ENCODE results near the gene HOXA3.

HOXA3 gene

DNA sequence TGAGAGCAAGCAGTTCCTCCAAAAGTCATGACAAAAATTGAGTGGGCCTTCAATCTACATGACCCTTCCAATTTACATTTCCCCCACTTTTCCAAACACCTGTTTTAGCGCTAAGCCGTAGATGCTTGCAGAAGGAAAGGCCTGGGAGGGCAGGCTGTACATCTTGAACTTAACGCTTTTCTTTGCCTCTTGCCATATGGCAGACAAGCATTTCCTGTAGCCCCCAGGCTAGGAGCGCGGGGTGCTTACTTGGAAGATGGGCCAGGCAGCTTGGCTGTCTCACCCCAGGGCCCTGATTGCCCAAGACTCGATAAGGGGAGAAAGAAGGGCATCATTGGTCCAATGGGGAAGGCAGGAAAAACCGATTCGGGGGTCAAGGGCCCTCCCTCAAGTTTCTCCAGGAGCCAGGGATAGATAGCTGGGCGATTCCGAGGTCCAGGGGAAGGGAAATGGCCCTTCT lies 20.0 kb upstream of the HOXA3 start:
- DNase-seq: peak in 2 of 42 donors; percentile 5 to 8
- intact Hi-C loops (cut with DNase I): no loop called here

DNA sequence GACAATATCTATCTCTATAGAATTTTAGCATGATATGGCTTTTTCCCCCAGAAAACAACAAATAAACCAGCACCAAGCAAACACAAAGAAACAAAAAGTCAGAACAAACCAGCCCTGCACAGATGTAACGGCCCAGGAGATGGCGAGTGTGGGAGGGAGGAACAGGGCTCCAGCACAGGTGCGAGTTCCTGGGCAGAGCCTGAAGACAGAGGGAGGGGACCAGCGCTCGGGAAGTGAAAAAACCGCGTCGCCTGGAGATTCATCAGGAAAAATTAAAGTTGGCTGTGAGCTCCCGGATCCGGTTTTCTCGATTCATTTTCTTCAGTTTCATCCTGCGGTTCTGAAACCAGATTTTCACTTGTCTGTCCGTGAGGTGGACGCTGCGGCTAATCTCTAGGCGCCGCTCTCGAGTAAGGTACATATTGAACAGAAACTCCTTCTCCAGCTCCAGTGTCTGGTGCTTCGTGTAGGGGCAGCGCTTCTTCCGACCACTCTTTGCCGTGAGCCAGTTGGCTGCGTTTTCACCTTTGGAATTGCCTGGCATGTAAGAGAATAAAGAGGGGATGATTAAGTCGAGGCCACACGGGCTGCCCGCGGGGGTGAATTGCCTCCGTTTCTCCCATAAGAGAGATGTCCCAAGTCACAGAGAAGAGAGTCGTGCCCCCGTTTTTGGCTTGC lies 19.4 kb upstream of the HOXA3 start:
- peak in 3 of 42 donors; percentile 2 to 17 (median 6) for DNase-seq
- intact Hi-C loops (cut with DNase I): no loop called here

DNA sequence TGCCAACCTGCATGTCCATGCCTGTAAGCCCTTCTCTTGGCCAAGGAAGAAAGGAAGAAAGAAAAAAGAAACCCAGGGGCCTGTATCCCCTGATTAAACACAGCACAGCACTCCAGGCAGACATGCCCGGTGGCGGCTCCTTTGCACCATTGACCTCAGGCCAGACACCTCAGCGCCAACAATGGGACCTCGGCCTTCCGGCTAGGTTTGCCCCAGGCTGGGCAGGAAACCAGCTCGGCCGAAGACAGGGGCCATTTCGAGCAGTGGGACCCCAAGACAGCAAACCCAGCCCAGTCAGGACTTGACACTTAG lies 18.9 kb upstream of the HOXA3 start:
- intact Hi-C loops (cut with DNase I): no loop called here
- DNase-seq: peak in 1 of 42 donors; percentile 15

DNA sequence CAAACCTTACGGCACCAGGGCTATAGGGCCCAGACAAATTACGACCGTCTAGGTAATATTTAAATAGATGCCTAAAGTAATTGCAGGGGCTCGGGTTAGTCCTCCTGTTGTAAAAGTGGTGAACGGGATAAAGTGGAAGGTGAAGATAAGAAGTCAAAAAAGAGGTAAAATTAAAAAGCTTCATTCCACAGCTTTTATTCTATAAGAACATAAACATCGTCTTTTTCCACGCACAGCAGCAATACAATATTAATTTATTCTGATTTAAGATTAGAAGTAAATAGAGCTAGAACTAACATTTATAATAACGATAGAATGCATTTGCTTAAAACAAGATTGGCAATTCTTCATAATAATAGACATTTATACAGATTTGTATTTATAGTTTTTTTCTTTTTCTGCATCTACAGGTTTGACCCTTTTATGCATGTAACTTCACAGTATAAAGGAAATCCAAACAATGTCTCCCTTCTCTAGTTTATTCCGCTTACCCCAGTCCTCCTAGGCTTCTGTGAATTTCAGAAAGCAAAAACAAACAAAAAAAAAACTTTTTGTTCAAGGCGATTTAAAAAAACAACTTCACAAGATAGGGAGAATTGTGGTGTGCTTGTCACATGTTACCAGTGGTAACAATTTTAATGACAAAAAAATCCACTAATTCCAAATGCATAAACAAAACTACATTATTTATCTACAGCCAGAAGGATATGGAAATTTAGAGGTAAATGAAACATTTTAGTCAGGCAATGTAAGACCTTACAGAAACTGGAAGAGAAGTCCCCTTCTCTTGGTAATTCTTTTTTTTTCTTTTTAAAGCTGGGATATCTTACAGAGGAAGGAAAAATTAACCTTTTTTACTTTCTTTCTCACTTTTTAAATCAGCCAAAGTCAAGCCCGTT lies 18.3 kb upstream of the HOXA3 start:
- DNase-seq: no peak
- intact Hi-C loops (cut with DNase I): no loop called here

DNA sequence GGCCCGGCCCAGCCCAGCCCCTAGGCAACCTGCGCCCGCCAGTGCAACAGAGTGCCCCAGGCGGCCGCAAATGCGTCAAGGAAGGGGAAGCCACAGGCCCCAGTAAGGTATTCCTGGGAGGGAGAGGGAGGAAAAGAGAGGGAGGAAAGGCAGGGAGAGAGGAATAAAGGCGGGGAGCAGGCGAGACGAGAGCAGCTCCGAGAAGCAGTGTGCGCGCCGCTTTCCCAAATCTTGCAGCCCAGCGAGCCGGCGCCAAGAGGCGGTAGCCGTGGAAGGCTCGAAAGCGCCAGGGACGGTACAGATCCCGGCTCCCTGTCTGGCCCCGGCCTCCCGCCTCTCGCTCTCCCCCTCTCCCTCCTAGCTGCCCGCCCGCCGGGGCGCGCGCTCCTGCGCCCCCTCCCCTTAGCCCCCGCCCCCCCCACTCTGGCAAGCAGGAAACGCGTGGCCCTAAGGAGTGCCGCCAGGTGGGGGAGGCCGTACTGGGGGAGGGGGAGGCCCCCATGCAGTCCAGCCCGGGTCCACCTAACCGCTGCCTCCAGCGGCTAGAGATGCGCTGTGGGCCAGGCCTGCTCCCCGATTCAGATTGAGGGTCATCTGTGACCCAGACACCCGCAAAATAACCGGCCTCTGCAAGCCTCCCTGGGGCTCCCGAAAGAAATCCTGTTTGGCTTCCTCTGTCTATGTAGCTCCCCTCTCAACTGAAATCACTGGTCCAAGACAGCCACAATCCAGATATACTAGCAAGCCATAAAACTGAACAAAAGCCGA lies 17.5 kb upstream of the HOXA3 start:
- no peak for DNase-seq
- intact Hi-C loops (cut with DNase I): loop anchor here (10.0 kb wide), 1 partner anchor 1305 kb away; no protein-coding TSS in a partner anchor

DNA sequence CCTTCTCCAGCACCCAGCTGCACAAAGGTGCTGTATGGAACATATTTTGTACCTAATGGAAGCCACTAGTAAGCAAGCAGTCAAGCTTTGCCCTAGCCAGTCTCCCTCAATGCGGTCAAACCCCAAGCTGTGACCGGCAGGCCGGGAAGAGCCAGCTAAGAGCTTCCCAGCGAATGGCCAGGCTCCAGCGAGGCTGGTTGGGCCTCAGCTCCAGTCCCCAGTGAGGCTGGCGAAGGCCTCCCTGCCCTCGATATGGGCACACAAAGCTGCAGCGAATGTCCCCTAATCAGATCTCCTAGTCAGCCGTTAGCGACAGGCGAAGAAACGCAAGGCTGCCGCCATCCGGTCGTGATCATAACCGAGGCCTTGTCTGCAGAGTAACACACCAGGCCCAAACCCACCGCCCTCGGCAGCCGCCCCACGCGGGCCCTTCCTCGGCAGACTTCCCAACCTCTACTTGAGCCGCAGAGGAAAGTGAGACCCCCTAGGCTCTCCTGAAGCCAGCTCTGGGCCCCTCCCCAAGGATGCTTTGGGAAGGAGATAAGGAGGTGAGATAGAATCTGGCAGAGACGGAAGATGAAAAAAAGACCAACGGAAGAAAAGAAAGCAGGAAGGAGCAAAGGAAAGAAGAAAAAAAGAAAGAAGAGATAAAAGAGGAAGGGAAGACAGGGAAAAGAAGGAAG lies 16.0 kb upstream of the HOXA3 start:
- no peak for DNase-seq

DNA sequence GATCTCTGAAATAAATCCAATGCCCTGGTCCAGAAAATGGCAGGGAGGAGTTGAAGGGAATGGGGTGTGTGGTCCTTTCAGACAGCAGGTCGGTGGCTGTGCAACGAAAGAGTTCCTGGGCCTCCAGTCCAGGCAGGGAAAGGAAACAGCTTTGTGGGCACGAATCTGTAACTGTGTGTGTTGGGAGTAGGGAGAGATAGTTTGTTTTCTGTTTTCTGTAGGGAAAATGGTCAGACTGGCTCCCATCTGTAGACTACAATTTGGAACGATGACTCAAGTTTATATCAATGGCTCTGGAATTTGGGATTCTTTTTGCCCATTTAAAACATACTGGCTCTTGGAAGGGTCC lies 15.5 kb upstream of the HOXA3 start:
- intact Hi-C loops (cut with DNase I): loop anchor here (10.0 kb wide), 1 partner anchor 1303 kb away; no protein-coding TSS in a partner anchor
- DNase-seq: no peak

More for the DNA sequence above, 16.0 kb upstream of the HOXA3 start:
- intact Hi-C loops (cut with DNase I): loop anchor here (10.0 kb wide), 1 partner anchor 1304 kb away; no protein-coding TSS in a partner anchor

DNA sequence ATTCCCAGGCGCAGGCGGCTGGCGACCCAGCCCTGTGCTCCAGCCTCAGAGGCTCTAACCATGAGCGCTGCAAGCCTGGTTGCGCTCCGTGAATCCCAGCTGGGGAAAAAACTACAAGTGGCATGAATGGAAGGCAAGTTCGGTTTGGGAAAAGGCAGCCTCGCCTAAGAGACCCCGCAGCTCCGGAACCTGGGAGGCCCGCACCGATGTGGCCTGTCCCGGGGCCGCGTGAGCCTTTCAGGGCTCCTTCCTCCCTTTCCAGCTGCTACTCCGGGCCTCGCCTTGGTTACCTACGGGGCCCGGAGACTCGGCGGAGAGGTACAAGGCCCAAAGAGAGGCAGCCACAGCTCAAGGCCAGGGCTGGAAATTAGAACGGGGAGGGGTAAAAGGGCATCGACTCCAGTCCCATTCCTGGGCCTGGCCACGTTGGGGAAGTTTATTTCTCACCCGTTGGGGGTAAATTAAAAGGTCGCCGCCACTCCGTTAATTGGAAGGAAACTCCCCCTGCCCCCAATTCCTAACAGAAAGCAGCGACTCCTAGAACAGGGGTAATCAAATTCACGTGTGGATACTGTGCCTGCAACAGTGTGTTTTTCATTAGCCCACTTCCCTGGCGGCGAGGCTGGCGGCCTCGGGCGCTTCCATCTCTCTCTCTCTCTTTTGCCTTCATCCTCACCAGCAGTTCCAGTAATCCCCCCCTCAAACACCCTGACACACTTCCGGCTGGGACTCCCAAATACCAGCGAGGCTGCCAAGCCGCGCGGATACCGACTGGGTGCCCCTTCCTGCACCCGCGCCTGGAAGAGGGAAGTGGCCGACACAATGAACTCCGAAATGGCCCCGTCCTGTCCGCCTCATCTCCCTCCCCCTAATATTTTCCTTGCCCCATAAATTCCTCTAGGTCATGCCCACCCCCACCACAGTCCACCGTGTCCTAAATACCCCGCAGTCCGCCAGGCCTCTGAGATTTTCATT lies 14.4 kb upstream of the HOXA3 start:
- intact Hi-C loops (cut with DNase I): loop anchor here (10.0 kb wide), 1 partner anchor 1302 kb away; no protein-coding TSS in a partner anchor
- DNase-seq: no peak

DNA sequence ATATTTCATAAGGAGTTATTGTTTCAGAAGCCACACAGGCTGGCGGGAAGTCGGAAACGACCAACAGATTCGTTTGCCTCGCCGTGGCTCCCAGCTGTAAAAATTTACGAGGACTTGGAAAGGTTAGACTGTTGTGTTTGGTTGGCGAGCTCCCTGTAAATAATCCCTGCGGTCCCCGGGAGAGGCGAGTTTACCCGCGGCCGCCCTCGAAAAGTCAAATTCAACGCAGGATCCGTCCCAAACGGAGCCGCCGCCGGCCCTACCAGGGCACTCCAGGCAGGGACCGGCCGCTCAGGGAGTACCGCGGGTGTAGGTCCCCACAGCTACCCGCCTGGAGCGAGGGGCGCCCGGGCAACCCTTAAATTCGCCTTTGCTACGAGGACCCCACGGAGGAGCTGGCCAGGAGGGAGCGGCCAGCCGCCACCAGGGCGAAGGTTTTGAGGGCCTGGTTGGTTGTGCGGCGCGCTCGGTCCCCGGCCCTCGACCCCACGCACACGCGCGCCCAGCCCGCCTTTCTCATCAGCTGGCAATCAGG lies 13.7 kb upstream of the HOXA3 start:
- DNase-seq: no peak
- intact Hi-C loops (cut with DNase I): loop anchor here (10.0 kb wide), 1 partner anchor 1301 kb away; no protein-coding TSS in a partner anchor

DNA sequence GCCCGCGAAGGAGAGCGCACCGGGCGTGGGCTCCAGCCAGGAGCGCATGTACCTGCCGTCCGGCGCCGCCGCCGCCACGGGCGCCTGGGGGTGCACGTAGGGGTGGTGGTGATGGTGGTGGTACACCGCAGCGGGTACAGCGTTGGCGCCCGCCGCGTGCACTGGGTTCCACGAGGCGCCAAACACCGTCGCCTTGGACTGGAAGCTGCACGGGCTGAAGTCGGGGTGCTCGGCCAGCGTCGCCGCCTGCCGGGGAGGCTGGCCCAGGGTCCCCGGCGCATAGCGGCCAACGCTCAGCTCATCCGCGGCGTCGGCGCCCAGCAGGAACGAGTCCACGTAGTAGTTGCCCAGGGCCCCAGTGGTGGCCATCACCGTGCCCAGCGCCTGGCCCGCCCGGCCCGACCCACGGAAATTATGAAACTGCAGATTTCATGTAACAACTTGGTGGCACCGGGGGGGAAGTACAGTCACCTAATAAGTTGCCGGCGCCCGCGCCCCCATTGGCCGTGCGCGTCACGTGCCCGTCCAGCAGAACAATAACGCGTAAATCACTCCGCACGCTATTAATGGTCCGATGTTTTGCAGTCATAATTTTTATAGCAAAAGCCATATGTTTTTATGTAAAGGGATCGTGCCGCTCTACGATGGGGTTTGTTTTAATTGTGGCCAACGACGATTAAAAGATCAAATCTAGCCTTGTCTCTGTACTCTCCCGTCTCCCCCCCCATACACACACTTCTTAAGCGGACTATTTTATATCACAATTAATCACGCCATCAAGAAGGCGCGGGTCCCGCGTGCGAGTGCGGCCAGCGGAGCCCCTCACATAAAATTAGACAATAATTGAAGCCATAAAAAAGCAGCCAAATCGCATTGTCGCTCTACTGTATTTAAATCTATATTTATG lies 13.0 kb upstream of the HOXA3 start, which contains the start of gene HOXA9:
TSS of gene HOXA9 (minus strand) at position 449 of the 907 bp plus-strand sequence. CDS start at position 369, 80 bp downstream.
- intact Hi-C loops (cut with DNase I): loop anchor here (10.0 kb wide), 1 partner anchor 1301 kb away; no protein-coding TSS in a partner anchor
- no peak for DNase-seq

DNA sequence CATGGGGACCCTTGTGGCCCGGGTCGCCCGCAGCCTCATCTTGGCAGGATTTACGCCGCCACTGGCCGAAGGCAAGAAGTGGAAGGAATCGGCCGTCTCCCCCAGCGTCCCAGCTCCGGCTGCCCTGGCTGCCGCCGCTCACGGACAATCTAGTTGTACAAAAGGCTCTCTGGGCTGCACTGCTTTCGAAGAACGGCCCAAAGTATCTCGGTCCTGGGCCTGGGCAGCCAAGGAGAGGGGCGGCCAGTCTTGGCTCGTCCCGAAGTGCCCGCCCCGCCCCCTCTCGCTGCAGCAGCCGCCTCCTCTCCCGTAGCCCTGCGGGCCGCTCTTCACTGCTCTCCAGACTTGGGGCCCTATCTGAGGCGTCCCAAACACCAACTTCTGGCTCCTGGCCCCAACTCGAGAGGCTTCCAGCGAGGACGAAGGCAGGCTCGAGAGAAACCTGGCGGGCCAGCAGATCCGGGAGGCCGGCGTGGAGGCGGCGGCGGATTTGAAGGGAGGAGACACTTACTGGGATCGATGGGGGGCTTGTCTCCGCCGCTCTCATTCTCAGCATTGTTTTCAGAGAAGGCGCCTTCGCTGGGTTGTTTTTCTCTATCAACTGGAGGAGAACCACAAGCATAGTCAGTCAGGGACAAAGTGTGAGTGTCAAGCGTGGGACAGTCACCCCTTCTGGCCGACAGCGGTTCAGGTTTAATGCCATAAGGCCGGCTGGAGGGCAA lies 12.1 kb upstream of the HOXA3 start:
- DNase-seq: no peak
- intact Hi-C loops (cut with DNase I): loop anchor here (5.0 to 10.0 kb wide), 2 partner anchors 797 to 1300 kb away; no protein-coding TSS in a partner anchor

DNA sequence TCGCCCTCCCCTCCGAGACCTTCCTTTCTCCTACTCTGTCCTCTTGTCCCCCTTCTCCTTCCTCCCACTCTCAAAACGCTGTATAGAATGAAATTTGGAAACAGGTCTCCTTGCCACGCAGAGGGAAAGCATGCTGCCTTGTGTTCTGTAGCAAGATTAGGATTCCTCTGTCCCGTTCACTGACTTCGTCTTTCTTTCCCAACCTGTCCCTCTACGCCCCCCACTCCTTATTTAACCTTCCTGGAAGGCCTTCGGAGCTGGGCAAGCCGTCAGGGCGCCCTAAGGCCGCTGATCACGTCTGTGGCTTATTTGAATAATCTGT lies 11.6 kb upstream of the HOXA3 start:
- intact Hi-C loops (cut with DNase I): loop anchor here (5.0 to 10.0 kb wide), 2 partner anchors 797 to 1299 kb away; no protein-coding TSS in a partner anchor
- DNase-seq: no peak

DNA sequence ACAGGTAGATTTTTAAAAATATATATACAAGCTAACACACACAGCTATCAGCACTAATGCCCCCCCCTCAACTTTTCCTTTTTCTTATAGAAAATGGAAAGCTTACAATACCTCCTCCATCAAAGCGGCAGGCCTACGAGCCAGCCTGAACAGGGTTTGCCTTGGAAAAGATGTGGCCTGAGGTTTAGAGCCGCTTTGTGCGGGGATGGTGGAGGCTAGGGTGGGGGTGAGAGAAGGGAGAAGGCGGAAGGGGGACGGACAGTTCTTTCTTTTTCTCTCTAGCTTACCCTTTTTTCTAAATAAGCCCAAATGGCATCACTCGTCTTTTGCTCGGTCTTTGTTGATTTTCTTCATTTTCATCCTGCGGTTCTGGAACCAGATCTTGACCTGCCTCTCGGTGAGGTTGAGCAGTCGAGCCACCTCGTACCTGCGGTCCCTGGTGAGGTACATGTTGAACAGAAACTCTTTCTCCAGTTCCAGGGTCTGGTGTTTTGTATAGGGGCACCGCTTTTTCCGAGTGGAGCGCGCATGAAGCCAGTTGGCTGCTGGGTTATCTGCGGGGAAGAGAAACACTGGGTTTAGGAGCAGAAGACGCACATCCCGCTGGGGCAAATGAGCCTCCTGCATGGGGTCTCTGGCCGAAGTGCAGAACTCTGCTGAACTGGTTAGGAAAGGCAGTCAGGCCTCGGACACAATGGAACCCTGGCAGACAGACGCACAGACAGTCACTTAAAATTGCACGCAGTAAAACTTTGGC lies 11.1 kb upstream of the HOXA3 start:
- intact Hi-C loops (cut with DNase I): loop anchor here (5.0 to 10.0 kb wide), 2 partner anchors 796 to 1299 kb away; no protein-coding TSS in a partner anchor
- DNase-seq: peak in 1 of 42 donors; percentile 7

DNA sequence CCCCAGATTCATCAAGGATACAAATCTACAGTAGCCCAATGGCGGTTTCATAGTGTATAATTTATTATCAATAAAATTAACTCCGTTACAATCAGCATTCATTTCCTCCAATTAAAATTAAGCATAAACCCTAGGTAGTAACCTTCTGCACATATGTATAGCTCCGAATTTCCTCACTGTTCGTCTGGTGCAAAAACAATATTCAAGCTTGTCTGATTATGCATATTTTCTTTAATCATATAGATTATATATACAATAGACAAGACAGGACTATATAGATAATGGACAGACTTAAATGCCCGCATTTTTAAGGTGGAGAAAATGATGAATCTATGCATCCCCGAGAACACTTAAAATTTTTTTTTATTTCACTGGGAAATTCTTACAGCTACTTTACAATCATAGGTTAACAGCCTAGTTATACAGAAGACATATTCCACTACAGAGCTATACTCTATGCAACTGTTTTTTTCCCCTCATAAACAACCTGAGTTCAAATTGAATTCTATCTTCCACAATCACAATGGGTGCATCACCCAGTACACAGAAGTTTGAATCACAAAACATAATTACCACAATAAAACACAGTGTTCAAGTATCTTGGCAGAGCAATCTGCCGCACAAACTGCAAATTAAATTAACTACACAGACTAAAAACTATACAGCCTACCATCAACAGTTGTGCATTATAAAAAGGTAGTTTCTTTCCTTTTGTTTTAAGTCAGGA lies 10.3 kb upstream of the HOXA3 start:
- no peak for DNase-seq

More for the DNA sequence above, 10.3 kb upstream of the HOXA3 start:
- intact Hi-C loops (cut with DNase I): loop anchor here (5.0 to 10.0 kb wide), 2 partner anchors 795 to 1298 kb away; no protein-coding TSS in a partner anchor

All from head of caudate nucleus (tissue), 42 donors.